HG03520 (cell line): Measurements from ENCODE around the gene ETS1.

Experiments used
- ATAC-seq: cut with Tn5 transposase; IDR thresholded peaks from one replicate; pipeline ENCODE4 v1.9.1; 2021; ENCODE audit warnings: mild to moderate bottlenecking, moderate library complexity; ENCODE audit not compliant: unreplicated experiment

The ETS1 gene

DNA sequence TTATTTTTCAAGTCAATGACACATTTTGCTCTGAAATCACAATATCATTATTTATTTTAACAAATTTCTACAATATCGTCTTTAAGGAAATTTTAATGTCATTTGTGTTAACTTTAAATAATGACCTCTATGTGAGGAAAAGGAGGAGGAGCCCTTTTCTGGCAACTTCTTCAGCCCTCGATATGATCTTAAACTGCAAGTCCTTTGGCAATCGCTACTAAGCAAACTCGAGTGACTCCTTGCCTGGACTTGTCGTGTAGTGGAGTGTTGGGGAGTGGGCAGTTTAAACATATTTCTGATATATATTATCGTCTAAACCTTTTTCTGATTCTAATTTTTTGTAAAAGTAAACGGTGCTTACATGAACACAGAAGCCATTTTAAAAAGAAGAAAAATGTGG, 16.7 kb downstream of the ETS1 start:
- no peak for ATAC-seq

DNA sequence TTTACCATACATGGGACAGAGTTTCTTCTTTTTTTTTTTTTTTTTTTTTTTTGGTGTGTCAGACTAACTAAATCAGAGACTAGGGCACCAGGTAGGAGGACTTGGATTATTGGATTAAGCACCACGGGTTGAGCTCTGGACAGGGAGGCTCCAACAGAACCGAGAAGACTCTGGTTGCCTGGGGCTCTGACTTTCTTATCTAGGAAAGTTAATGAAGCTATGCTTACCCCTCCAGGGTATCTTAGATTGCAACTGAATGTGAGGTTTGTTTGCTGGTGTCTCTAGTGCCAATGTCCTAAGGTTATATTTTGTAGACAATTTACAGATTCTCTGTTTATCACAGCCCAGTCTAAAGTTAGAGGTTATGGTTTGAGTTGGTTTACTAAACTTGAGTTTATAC, 18.1 kb downstream of the ETS1 start:
- ATAC-seq: no peak

GRCh38 chr11:128568166-128568778, 19.1 kb downstream of the ETS1 start:
- ATAC-seq: no peak

DNA sequence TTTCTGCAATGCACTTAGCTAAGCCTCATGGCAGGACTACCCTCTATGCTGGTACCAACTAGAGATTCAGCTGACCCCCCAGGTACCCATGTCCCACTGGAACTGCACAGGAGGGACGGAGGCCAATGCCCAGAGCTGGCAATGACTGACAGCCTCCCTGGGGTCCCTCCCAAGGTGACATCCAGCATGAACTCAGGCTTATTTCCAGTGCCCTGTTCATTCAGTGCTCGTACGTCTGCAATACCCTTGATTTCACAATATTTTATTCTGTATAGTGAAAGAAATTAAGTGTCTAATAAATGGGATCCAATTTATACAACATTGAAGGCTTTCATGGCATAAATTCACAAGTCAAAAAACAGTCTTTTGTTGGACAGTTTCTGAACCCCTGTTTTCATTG, 20.2 kb downstream of the ETS1 start:
- no peak for ATAC-seq

DNA sequence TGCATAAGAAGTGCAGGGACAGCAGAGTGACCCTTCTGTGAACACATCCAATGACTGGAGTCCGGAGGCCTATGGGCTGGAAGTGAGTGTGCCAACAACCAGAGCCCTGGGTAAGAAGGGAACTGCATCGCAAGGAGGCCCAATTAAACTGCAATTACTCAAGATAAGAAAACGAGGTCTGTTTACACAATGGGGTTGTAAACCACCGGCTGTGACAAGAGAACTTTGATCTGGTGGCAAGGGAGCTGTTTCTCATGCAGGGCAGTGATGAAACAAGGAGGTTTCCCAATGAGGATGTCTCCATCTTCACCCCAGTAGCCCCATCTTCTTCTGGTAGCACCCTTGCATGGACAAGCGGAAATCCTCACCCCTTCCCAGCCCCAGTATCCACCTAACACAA, 21.5 kb downstream of the ETS1 start:
- no peak for ATAC-seq

GRCh38 chr11:128564642-128565245, 22.6 kb downstream of the ETS1 start:
- no peak for ATAC-seq

DNA sequence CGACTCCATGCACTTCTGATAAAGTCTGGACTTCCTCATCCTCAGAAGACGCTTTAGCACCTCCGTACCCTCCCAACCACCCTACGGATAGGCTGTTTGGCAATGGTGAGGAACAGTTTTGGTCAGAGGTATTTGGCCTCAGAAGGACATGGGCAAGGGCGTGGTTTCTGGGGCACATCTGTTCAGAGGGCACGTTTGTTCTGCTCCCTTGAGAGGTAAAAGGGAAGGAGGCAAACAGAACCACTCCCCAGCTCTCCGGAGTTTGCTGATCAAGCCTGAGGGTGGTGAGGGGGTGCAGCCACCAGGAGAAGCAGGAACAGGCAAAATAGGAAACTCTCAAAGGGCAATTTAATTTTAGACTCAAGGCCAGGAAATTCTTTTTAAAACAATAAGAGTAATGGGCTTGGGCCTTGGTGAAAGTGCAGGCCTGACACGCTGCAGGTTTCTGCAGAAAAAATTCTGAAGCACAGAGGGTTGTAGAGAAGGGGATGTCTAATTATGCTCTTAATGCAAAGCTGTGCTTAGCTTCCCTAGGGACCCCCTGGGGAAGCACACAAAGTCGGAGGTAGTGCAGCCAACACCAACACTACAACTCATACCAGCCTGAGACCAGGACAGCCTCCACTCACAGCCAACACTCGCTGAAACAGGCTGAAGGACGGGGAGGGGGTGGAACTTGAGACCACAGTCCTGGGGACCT, 23.3 kb downstream of the ETS1 start:
- no peak for ATAC-seq

GRCh38 chr11:128563308-128563707, 24.1 kb downstream of the ETS1 start:
- no peak for ATAC-seq

DNA sequence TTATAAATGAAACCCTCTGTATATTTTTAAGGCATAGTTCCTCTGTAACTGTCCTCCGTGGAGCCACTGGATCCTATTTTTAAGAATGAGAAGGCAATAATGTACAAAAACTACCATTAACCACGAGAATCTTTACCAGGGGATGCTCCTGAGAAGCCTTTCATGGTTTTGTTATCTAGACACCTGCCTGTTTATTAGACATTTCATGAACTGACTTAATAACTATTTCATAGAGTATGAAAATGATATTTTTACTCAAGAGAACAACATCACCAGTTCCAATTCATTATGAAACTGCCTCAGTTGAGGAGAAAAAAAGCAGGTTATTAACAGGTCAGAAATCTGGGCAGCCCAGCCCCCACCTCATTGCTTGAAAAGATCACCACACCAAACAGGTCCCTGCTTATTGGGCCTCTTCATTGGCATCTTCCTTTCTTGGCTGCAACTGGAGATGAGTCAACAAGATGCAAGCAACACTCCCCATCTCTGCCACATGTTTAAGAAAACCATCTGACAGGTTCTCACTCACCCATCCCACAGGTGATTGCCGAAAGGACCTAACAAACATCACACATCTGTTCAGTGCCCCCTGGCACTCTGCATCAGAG, 27.8 kb downstream of the ETS1 start:
- no peak for ATAC-seq

DNA sequence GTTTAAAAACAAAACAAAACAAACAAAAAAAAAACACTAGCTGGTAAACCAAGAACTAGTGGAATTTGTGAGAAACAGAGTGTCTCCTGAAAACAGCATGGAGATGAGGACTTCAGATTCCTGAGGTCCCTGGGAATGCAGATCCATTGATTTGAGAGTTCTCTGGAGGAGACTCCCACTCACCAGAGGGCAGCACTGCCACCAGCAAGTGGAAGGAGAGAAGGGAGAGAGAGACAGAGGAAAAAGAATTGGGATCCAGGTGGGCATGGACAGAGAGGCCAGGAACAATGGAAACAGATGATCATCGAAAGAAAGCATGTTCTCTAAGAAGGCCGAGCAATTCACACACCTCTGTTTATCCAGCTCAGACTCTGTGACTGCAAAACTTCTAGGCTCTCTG, 31.8 kb downstream of the ETS1 start:
- no peak for ATAC-seq

DNA sequence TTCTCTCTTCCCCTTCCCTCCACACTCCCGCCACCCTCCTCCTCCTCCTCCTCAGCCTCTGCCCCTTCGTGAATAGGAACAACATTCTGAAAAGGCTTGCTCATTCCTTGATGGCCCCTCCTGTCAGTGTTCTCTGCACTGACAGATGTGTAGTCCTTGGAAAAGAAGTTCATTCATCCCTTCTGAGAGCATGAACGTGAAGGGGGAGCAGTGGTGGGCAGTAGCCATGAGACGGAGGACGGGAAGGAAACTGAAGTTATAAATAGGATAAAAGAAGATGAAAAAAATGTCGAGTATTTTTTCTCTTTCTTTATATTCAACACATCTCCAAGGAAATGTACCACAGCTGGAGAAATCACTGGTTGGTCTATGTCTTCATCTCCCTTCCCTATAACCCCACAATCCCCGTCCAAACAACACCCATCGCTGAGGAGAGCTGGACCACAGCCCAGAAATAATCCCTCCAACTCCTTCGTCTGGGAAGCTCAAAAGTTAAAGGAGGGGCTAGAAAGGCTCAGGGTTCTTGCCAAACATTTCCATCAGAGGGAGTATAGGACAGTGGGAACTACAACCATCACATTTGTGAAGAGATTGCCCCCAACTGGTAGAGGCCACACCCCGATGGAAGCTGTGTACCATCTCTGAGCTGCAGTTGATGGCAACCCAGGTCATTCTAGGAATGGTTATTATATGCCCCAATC, 33.5 kb downstream of the ETS1 start:
- ATAC-seq: no peak

DNA sequence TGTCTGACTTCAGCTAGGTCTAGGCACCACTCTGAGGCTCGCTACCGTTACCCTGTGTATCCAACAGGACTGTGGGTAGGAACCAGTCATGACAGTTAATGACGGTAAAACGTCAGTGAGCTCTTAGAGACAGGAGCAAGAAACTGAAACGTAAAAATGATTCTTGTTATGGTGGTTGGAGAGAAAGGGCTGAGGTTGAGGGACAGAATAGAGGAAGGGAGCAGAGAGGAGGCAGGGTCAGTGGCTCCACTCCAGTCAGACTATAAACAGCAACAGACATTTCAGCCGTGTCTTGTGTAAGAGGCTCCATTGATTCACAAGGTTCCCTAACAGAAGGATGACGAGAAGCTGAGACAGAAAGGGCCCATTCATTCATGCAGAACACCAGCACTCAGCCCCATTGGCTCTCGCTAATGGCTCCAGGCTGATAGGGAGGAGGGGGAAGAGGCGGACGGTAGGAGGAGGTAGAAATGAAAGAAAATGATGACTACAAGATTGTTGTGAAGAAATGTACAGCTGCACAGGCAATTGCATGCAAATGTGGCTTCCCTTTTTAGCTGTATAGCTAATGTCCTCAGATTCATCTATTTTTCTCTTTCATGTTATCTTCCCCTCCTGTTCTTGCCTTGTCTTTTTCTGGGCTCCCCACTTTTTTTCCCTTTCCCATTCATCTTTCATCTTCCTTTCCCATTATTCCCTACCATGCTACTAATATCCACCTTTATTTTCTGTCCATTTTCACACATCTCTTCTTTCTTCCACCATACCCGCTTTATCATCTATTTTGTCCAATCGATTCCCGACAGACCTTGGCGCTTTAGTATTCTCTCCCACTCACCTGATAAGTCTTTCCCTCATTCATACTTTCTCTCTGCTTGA, 34.3 kb downstream of the ETS1 start:
- peak; percentile 52 for ATAC-seq

DNA sequence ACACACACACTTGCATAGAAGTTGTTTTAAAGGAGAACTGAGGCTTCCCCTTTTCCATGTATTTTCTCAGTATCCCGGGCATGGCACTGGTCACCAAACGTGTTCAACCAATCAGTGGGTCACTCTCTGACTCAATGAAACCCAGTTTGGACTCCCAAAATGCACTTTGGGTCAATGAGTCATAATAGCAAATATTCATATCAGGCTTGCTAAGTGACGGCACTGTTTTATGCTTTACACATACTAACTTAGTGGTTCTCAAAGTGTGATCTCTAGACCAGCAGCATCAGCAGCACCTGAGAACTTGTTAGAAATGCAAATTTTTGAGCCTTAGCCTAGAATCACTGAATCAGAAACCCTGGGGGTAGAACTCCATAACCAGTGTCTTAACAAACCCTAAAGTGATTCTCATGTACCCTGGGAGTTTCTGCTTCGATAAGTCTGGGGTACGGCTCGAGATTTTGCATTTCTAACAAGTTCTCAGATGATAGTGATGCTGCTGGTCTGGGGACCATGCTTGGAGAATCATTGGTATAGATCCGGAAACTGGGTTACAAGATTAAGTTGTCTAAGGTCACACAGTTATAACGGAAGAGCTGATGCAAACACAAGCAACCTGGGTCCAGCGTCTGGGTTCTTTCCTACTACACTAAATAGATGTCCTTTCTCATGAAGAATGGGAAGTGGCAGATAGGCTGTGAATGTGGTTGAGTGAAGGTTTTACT, 35.6 kb downstream of the ETS1 start:
- peak; percentile 62 for ATAC-seq

GRCh38 chr11:128551058-128551457, 36.3 kb downstream of the ETS1 start:
- ATAC-seq: no peak

DNA sequence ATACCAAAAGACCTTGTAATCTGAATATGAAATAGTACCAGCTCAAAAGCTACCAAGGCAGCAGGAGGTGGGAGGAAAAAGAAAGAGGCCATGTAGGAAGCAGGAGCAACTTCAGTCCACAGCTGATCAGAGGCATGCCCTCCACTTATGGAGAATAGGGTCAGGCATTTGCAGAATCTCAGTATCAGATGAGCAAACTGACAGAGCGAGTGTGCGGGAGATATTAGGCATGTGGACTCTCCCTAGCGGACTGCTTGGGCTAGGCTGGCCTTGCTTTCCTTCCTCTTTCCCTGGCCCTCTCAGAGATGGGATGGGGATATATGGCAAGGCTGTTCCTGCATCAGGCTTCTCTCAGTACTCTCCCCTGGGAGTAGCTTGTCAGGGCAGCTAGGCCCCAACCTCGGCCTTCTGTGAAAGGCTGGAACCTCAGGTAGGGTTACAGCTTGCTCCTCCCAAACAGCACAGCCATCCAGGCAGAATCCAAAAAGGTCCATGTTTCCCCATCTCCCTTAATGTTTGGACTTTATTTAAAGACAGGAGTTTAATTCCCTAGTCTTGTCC, 37.0 kb downstream of the ETS1 start:
- ATAC-seq: no peak

DNA sequence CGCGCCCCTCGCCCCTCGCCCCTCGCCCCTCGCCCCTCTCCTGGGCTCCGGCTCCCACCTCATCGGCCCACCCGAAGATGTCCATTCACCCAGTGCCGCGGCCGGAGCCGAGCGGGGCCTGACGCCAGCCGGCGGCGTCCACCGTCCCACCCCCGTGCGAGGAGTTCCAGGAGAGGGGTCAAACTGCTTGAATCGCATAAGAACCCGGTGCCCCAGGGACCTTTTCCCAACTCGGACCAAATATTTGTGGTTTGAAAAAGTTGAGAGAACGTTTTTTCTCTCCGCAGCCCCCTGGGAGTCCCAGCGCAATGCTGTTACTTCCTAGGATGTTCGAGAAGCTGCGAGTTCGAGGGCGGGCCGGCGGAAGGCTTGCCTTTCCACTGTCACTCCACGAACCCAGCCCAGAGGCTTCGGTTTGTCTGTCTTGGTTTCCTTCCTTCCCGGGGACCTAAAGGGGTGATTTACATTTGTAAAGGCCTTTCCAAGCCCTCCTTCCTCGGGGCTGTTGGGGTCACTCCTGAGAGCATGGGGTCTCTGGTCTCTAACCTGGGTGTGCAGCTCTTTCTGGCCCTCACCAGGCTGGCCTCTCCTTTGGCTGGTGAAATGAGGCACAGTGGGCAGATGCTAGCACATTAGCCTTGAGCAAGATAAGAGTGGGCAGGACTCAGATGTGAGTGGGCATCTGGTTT, 38.0 kb downstream of the ETS1 start:
- no peak for ATAC-seq

DNA sequence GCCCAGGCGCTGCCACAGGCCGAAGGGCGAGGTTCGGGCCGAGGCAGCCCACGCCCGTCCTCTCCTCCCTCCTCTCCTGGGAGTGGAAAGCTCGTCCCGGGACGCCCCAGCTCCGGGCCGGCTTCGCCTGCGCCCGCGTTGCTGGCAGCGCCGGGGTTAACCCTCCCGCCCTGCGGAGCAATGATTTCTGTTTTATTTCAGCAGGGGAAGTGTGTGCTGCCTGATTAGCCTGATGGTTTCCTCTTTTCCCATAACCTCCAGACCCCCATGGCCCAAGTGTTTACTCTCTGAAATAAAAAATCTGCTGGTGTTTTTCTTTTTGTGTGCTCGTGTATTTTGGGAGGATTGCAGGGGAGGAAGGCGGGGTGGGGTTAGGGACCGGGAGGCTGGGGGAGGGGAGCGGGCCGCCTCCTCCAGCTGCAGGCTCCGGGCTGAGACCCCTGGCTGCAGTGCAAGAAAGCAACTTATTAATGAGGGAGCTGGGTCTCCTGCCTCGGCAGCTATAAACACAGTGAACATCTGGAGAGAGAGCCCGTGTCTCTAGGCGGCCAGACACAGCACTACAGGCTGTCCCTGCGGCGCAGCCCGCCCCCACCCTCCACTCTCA, 38.6 kb downstream of the ETS1 start:
- no peak for ATAC-seq

GRCh38 chr11:128547946-128548648, 39.3 kb downstream of the ETS1 start:
- no peak for ATAC-seq
